Hepatocyte (in vitro differentiated cells): Measurements from ENCODE around the gene MYH13. TPM values are rescaled to one million over a fixed set of nuclear protein-coding genes. Genes with fewer than 3 reads are reported as not detected.

ENCODE experiments used
- DNase-seq: peaks from one replicate; pipeline ENCODE4 v3.0.0-alpha.2; 2016; ENCODE audit warnings: low spot score
- H2AFZ ChIP-seq: fragments of 200-600 bp; sonication (generic); 2 replicates; pipeline ENCODE4 v1.6.0; 2016; ENCODE audit warnings: antibody characterized with exemption, mild to moderate bottlenecking
- H3K27ac ChIP-seq: fragments of 200-600 bp; sonication (generic); 2 replicates; pipeline ENCODE4 v1.5.1; 2016; ENCODE audit warnings: mild to moderate bottlenecking
- H3K27me3 ChIP-seq: fragments of 200-600 bp; sonication (generic); 2 replicates; pipeline ENCODE4 v1.6.1; 2016
- H3K36me3 ChIP-seq: fragments of 200-600 bp; sonication (generic); replicated peaks from 2 replicates; pipeline ENCODE4 v1.5.1; 2016; ENCODE audit warnings: low read depth; ENCODE audit not compliant: insufficient read depth
- H3K4me1 ChIP-seq: fragments of 200-600 bp; sonication (generic); 2 replicates; pipeline ENCODE4 v1.5.1; 2016; ENCODE audit warnings: mild to moderate bottlenecking, moderate library complexity; ENCODE audit not compliant: insufficient read depth
- H3K4me2 ChIP-seq: fragments of 200-600 bp; sonication (generic); 2 replicates; pipeline ENCODE4 v1.6.0; 2016
- H3K4me3 ChIP-seq: fragments of 200-600 bp; sonication (generic); 2 replicates; pipeline ENCODE4 v1.5.1; 2016; ENCODE audit warnings: mild to moderate bottlenecking
- H3K79me2 ChIP-seq: fragments of 200-600 bp; sonication (generic); 2 replicates; pipeline ENCODE4 v1.6.0; 2017; ENCODE audit warnings: mild to moderate bottlenecking
- H3K9me2 ChIP-seq: fragments of 200-600 bp; sonication (generic); replicated peaks from 2 replicates; pipeline ENCODE4 v1.6.0; 2017; ENCODE audit warnings: mild to moderate bottlenecking; ENCODE audit not compliant: insufficient read depth
- H3K9me3 ChIP-seq: fragments of 200-600 bp; sonication (generic); 2 replicates; pipeline ENCODE4 v1.5.1; 2016; ENCODE audit warnings: low read depth, mild to moderate bottlenecking
- H4K20me1 ChIP-seq: fragments of 200-600 bp; sonication (generic); 2 replicates; pipeline ENCODE4 v1.6.0; 2016; ENCODE audit warnings: mild to moderate bottlenecking; ENCODE audit not compliant: insufficient read depth, poor library complexity, severe bottlenecking
- CTCF ChIP-seq: fragments of 200-600 bp; sonication (generic); IDR thresholded peaks from 2 replicates; pipeline ENCODE4 v1.5.1; 2016; ENCODE audit warnings: antibody characterized with exemption, mild to moderate bottlenecking; ENCODE audit not compliant: poor library complexity
- EZH2 ChIP-seq: fragments of 200-600 bp; sonication (generic); IDR thresholded peaks from 2 replicates; pipeline ENCODE4 v1.6.1; 2016; ENCODE audit warnings: antibody characterized with exemption, mild to moderate bottlenecking, borderline replicate concordance
- EZH2phosphoT487 ChIP-seq: fragments of 200-600 bp; sonication (generic); IDR thresholded peaks from one replicate; pipeline ENCODE4 v1.6.1; 2018; ENCODE audit warnings: antibody characterized with exemption, mild to moderate bottlenecking, low read depth, moderate library complexity; ENCODE audit not compliant: unreplicated experiment, severe bottlenecking
- WGBS: methylation state at CpG from one replicate; pipeline ENCODE4 v1.1.6; 2016; ENCODE audit warnings: low lambda C conversion rate; ENCODE audit errors: missing lambda C conversion rate; 5-methylcytosine and 5-hydroxymethylcytosine counted together
- polyA plus RNA-seq: library from polyadenylated mRNA; unstranded; fragments of >200 nt; fragmentation: Nextera tagmentation; extraction: Ambion mirVana; gene quantifications from 2 replicates; pipeline ENCODE4 v1.2.1, GENCODE V29; 2016
- total RNA-seq: library from RNA; depleted of rRNA; stranded (reverse); fragments of >200 nt; gene quantifications from 2 replicates; pipeline ENCODE4 v1.2.3, GENCODE V29; 2014

Gene MYH13
- total and polyA plus RNA-seq, 2 experiments from 2014 or later, result 0.03 TPM; not detected in 1

GRCh38 chr17:10328971-10329923 is 43.6 kb downstream of the MYH13 start:
- H3K9me3 ChIP-seq, result no peaks in the 10 kb centered on the region
- H3K27me3 ChIP-seq, result no peaks in the 10 kb centered on the region
- no peak overlapping the region for H3K4me3 ChIP-seq
- H3K27ac ChIP-seq, result no peak overlapping the region
- WGBS, result 91% methylated on average over 15 of the region's 15 CpGs
- H3K9me2 ChIP-seq, result no peaks in the 10 kb centered on the region
- no peaks in the 10 kb centered on the region for H3K4me1 ChIP-seq
- H3K79me2 ChIP-seq, result no peaks in the 10 kb centered on the region
- no peaks in the 10 kb centered on the region for H3K36me3 ChIP-seq
- no peak overlapping the region for H2AFZ ChIP-seq
- no peak for DNase-seq
- H4K20me1 ChIP-seq, result no peaks in the 10 kb centered on the region
- no peak for TF ChIP-seq EZH2
- no peak for TF ChIP-seq CTCF
- no peak for TF ChIP-seq EZH2phosphoT487
- no peak overlapping the region for H3K4me2 ChIP-seq

GRCh38 chr17:10328206-10328605 is 44.6 kb downstream of the MYH13 start:
- no peak overlapping the region for H2AFZ ChIP-seq
- no peaks in the 10 kb centered on the region for H3K4me1 ChIP-seq
- H3K79me2 ChIP-seq, result no peaks in the 10 kb centered on the region
- H3K4me2 ChIP-seq, result no peak overlapping the region
- no peak for TF ChIP-seq EZH2
- TF ChIP-seq CTCF, result no peak
- TF ChIP-seq EZH2phosphoT487, result no peak
- H3K4me3 ChIP-seq, result no peak overlapping the region
- no peaks in the 10 kb centered on the region for H4K20me1 ChIP-seq
- no peaks in the 10 kb centered on the region for H3K36me3 ChIP-seq
- 93% methylated on average over 7 of the region's 7 CpGs for WGBS
- no peaks in the 10 kb centered on the region for H3K27me3 ChIP-seq
- H3K9me2 ChIP-seq, result no peaks in the 10 kb centered on the region
- DNase-seq, result no peak
- H3K9me3 ChIP-seq, result no peaks in the 10 kb centered on the region
- no peak overlapping the region for H3K27ac ChIP-seq

- Histone ChIP-seq H3K4me1 (no peaks in the 10 kb centered on the region), H4K20me1 (no peaks in the 10 kb centered on the region), H3K27me3 (no peaks in the 10 kb centered on the region), H2AFZ (no peak overlapping the region), H3K36me3 (no peaks in the 10 kb centered on the region), H3K79me2 (no peaks in the 10 kb centered on the region), H3K9me2 (no peaks in the 10 kb centered on the region), H3K27ac (no peak overlapping the region), H3K4me2 (no peak overlapping the region), H3K9me3 (no peaks in the 10 kb centered on the region), H3K4me3 (no peak overlapping the region)
- 41% methylated on average over 10 of the region's 10 CpGs for WGBS
- peak; percentile 93 for DNase-seq
- TF ChIP-seq CTCF, result peak; percentile 89
- TF ChIP-seq EZH2, result no peak
Measured at GRCh38 chr17:10327640-10328039, 45.2 kb downstream of the MYH13 start.
